Measurements from ENCODE around the gene DCAF7. TPM values are rescaled to one million over a fixed set of nuclear protein-coding genes. Genes with fewer than 3 reads are reported as not detected.

The DCAF7 gene
- polyA plus RNA-seq, 2 donors = 9.1 to 16.0 TPM

DNA sequence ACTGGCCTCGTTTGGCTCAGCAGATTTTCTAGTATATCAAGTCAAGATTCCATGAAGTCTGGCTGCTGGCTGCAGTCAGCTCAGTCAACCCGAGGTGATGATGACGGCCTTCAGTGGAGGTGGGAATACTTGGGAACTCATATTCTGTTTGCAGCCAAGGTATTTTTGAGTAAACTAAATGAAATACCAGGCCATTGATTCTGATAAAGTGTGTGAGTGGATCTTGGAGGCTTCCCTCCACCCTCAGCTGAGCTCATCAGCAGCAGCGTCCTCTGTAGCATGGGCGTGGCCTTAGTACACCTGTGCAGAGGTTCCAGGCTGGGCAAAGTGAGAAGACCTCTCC, 28.5 kb downstream of the DCAF7 start:
- Histone ChIP-seq H3K27ac (ENCODE audit: low read depth in 2 of 2, low read length in 1 of 2) (peak overlapping the region in 1 of 2 donors; percentile 7), H3K27me3 (ENCODE audit: control insufficient read depth in 1 of 2, insufficient read depth in 2 of 2, low read length in 2 of 2) (no peaks in the 10 kb centered on the region), H3K9me3 (ENCODE audit: control insufficient read depth in 2 of 2, insufficient read depth in 1 of 2, low read depth in 1 of 2, low read length in 1 of 2) (no peaks in the 10 kb centered on the region), H3K4me3 (ENCODE audit: low read depth in 1 of 2, low read length in 2 of 2) (no peak overlapping the region), H3K4me1 (ENCODE audit: control insufficient read depth in 2 of 2, insufficient read depth in 2 of 2, low read length in 1 of 2) (no peaks in the 10 kb centered on the region), H3K36me3 (ENCODE audit: control insufficient read depth in 2 of 2, insufficient read depth in 2 of 2, low read length in 1 of 2) (peaks cover 16 to 20% of the 10 kb centered on the region in 2 donors)
- 70 to 80% methylated on average over 5 of the region's 5 CpGs for WGBS, 2 donors

GRCh38 chr17:63579633-63580032, 29.4 kb downstream of the DCAF7 start:
- WGBS, 2 donors = 69 to 72% methylated on average over 11 of the region's 11 CpGs
- H3K4me3 ChIP-seq (ENCODE audit: low read depth in 1 of 2, low read length in 2 of 2) = no peak overlapping the region
- H3K4me1 ChIP-seq (ENCODE audit: control insufficient read depth in 2 of 2, insufficient read depth in 2 of 2, low read length in 1 of 2) = no peaks in the 10 kb centered on the region
- peaks cover 19 to 23% of the 10 kb centered on the region in 2 donors for H3K36me3 ChIP-seq (ENCODE audit: control insufficient read depth in 2 of 2, insufficient read depth in 2 of 2, low read length in 1 of 2)
- H3K27ac ChIP-seq (ENCODE audit: low read depth in 2 of 2, low read length in 1 of 2) = no peak overlapping the region
- H3K9me3 ChIP-seq (ENCODE audit: control insufficient read depth in 2 of 2, insufficient read depth in 1 of 2, low read depth in 1 of 2, low read length in 1 of 2) = no peaks in the 10 kb centered on the region
- no peaks in the 10 kb centered on the region for H3K27me3 ChIP-seq (ENCODE audit: control insufficient read depth in 1 of 2, insufficient read depth in 2 of 2, low read length in 2 of 2)

GRCh38 chr17:63587770-63588169, 37.5 kb downstream of the DCAF7 start:
- no peaks in the 10 kb centered on the region for H3K9me3 ChIP-seq (ENCODE audit: control insufficient read depth in 2 of 2, insufficient read depth in 1 of 2, low read depth in 1 of 2, low read length in 1 of 2)
- H3K27me3 ChIP-seq (ENCODE audit: control insufficient read depth in 1 of 2, insufficient read depth in 2 of 2, low read length in 2 of 2) = no peaks in the 10 kb centered on the region
- H3K36me3 ChIP-seq (ENCODE audit: control insufficient read depth in 2 of 2, insufficient read depth in 2 of 2, low read length in 1 of 2) = peaks cover 37 to 42% of the 10 kb centered on the region in 2 donors
- H3K4me3 ChIP-seq (ENCODE audit: low read depth in 1 of 2, low read length in 2 of 2) = no peak overlapping the region
- no peaks in the 10 kb centered on the region for H3K4me1 ChIP-seq (ENCODE audit: control insufficient read depth in 2 of 2, insufficient read depth in 2 of 2, low read length in 1 of 2)
- 90 to 91% methylated on average over 5 of the region's 5 CpGs for WGBS, 2 donors
- H3K27ac ChIP-seq (ENCODE audit: low read depth in 2 of 2, low read length in 1 of 2) = no peak overlapping the region

DNA sequence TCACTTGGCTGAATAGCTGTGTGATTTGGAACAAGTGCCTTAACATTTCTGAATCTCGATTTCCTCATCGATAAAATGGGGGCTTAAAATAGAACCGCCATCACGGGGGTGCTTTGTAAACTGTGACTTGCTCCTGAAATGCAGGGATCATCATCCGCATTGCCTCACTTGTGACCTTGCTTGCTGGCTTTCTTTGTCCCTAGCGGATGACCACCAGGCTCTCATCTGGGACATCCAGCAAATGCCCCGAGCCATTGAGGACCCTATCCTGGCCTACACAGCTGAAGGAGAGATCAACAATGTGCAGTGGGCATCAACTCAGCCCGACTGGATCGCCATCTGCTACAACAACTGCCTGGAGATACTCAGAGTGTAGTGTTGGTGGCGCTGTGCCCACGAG, 38.5 kb downstream of the DCAF7 start:
- Histone ChIP-seq H3K4me1 (ENCODE audit: control insufficient read depth in 2 of 2, insufficient read depth in 2 of 2, low read length in 1 of 2) (no peaks in the 10 kb centered on the region), H3K27ac (ENCODE audit: low read depth in 2 of 2, low read length in 1 of 2) (no peak overlapping the region), H3K4me3 (ENCODE audit: low read depth in 1 of 2, low read length in 2 of 2) (no peak overlapping the region), H3K36me3 (ENCODE audit: control insufficient read depth in 2 of 2, insufficient read depth in 2 of 2, low read length in 1 of 2) (peaks cover 29 to 34% of the 10 kb centered on the region in 2 donors), H3K9me3 (ENCODE audit: control insufficient read depth in 2 of 2, insufficient read depth in 1 of 2, low read depth in 1 of 2, low read length in 1 of 2) (no peaks in the 10 kb centered on the region), H3K27me3 (ENCODE audit: control insufficient read depth in 1 of 2, insufficient read depth in 2 of 2, low read length in 2 of 2) (no peaks in the 10 kb centered on the region)
- WGBS, 2 donors = 90 to 96% methylated on average over 11 of the region's 11 CpGs

GRCh38 chr17:63589646-63590045, 39.4 kb downstream of the DCAF7 start:
- H3K27ac ChIP-seq (ENCODE audit: low read depth in 2 of 2, low read length in 1 of 2) = no peak overlapping the region
- 95% methylated on average over 1 of the region's 1 CpG for WGBS, 2 donors
- peaks cover 30 to 31% of the 10 kb centered on the region in 2 donors for H3K36me3 ChIP-seq (ENCODE audit: control insufficient read depth in 2 of 2, insufficient read depth in 2 of 2, low read length in 1 of 2)
- H3K4me1 ChIP-seq (ENCODE audit: control insufficient read depth in 2 of 2, insufficient read depth in 2 of 2, low read length in 1 of 2) = no peaks in the 10 kb centered on the region
- H3K4me3 ChIP-seq (ENCODE audit: low read depth in 1 of 2, low read length in 2 of 2) = no peak overlapping the region
- no peaks in the 10 kb centered on the region for H3K27me3 ChIP-seq (ENCODE audit: control insufficient read depth in 1 of 2, insufficient read depth in 2 of 2, low read length in 2 of 2)
- H3K9me3 ChIP-seq (ENCODE audit: control insufficient read depth in 2 of 2, insufficient read depth in 1 of 2, low read depth in 1 of 2, low read length in 1 of 2) = no peaks in the 10 kb centered on the region

GRCh38 chr17:63592797-63593196, 42.5 kb downstream of the DCAF7 start:
- no peak overlapping the region for H3K27ac ChIP-seq (ENCODE audit: low read depth in 2 of 2, low read length in 1 of 2)
- H3K4me1 ChIP-seq (ENCODE audit: control insufficient read depth in 2 of 2, insufficient read depth in 2 of 2, low read length in 1 of 2) = no peaks in the 10 kb centered on the region
- H3K4me3 ChIP-seq (ENCODE audit: low read depth in 1 of 2, low read length in 2 of 2) = no peak overlapping the region
- no peaks in the 10 kb centered on the region for H3K9me3 ChIP-seq (ENCODE audit: control insufficient read depth in 2 of 2, insufficient read depth in 1 of 2, low read depth in 1 of 2, low read length in 1 of 2)
- H3K36me3 ChIP-seq (ENCODE audit: control insufficient read depth in 2 of 2, insufficient read depth in 2 of 2, low read length in 1 of 2) = peaks cover 23 to 31% of the 10 kb centered on the region in 2 donors
- 89 to 90% methylated on average over 3 of the region's 3 CpGs for WGBS, 2 donors
- H3K27me3 ChIP-seq (ENCODE audit: control insufficient read depth in 1 of 2, insufficient read depth in 2 of 2, low read length in 2 of 2) = no peaks in the 10 kb centered on the region

DNA sequence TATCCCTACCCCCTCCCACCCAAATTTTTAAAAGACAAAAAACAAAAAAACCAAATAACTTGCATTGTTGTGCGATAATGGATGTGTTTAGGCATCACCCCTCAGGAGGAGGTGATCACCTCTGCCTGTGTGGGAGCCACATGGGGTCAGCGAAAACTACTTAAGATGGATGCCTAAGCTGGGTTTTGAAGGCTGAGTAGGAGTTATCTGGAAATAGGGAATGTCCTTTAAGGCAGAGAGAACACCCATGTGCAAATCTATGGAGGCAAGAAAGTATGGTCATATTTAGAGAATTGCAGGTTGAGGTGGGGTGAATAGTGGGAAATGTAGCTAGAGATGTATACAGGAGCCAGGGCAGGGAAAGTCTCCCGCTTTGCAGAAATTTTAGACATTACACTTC, 44.9 kb downstream of the DCAF7 start:
- Histone ChIP-seq H3K9me3 (ENCODE audit: control insufficient read depth in 2 of 2, insufficient read depth in 1 of 2, low read depth in 1 of 2, low read length in 1 of 2) (no peaks in the 10 kb centered on the region), H3K27ac (ENCODE audit: low read depth in 2 of 2, low read length in 1 of 2) (no peak overlapping the region), H3K36me3 (ENCODE audit: control insufficient read depth in 2 of 2, insufficient read depth in 2 of 2, low read length in 1 of 2) (peaks cover 13 to 16% of the 10 kb centered on the region in 2 donors), H3K27me3 (ENCODE audit: control insufficient read depth in 1 of 2, insufficient read depth in 2 of 2, low read length in 2 of 2) (no peaks in the 10 kb centered on the region), H3K4me3 (ENCODE audit: low read depth in 1 of 2, low read length in 2 of 2) (no peak overlapping the region), H3K4me1 (ENCODE audit: control insufficient read depth in 2 of 2, insufficient read depth in 2 of 2, low read length in 1 of 2) (peaks cover 0 to 3% of the 10 kb centered on the region in 2 donors)
- WGBS, 2 donors = 97 to 99% methylated on average over 3 of the region's 3 CpGs

- Histone ChIP-seq H3K4me3 (ENCODE audit: low read depth in 1 of 2, low read length in 2 of 2) (no peak overlapping the region), H3K27ac (ENCODE audit: low read depth in 2 of 2, low read length in 1 of 2) (no peak overlapping the region), H3K9me3 (ENCODE audit: control insufficient read depth in 2 of 2, insufficient read depth in 1 of 2, low read depth in 1 of 2, low read length in 1 of 2) (no peaks in the 10 kb centered on the region), H3K4me1 (ENCODE audit: control insufficient read depth in 2 of 2, insufficient read depth in 2 of 2, low read length in 1 of 2) (peaks cover 0 to 4% of the 10 kb centered on the region in 2 donors), H3K27me3 (ENCODE audit: control insufficient read depth in 1 of 2, insufficient read depth in 2 of 2, low read length in 2 of 2) (no peaks in the 10 kb centered on the region), H3K36me3 (ENCODE audit: control insufficient read depth in 2 of 2, insufficient read depth in 2 of 2, low read length in 1 of 2) (peaks cover 3% of the 10 kb centered on the region in 2 donors)
- WGBS, 2 donors = 62 to 63% methylated on average over 6 of the region's 6 CpGs
Measured at GRCh38 chr17:63596856-63597586, 46.7 kb downstream of the DCAF7 start.

GRCh38 chr17:63598281-63598680, 48.0 kb downstream of the DCAF7 start:
- Histone ChIP-seq H3K27me3 (ENCODE audit: control insufficient read depth in 1 of 2, insufficient read depth in 2 of 2, low read length in 2 of 2) (no peaks in the 10 kb centered on the region), H3K36me3 (ENCODE audit: control insufficient read depth in 2 of 2, insufficient read depth in 2 of 2, low read length in 1 of 2) (peaks cover 0 to 3% of the 10 kb centered on the region in 2 donors), H3K4me1 (ENCODE audit: control insufficient read depth in 2 of 2, insufficient read depth in 2 of 2, low read length in 1 of 2) (peaks cover 0 to 4% of the 10 kb centered on the region in 2 donors), H3K4me3 (ENCODE audit: low read depth in 1 of 2, low read length in 2 of 2) (no peak overlapping the region), H3K9me3 (ENCODE audit: control insufficient read depth in 2 of 2, insufficient read depth in 1 of 2, low read depth in 1 of 2, low read length in 1 of 2) (no peaks in the 10 kb centered on the region), H3K27ac (ENCODE audit: low read depth in 2 of 2, low read length in 1 of 2) (no peak overlapping the region)
- 86 to 90% methylated on average over 2 of the region's 2 CpGs for WGBS, 2 donors

Measured in esophagus (tissue), 2 donors.